Esophagus squamous epithelium (tissue), 5 donors: ENCODE data around the gene PTPRD. TPM values are rescaled to one million over a fixed set of nuclear protein-coding genes. Genes with fewer than 3 reads are reported as not detected.

Experiments
- DNase-seq: peaks from one replicate; lab custom pipeline; 2025; lab: John Stamatoyannopoulos, UW
- H3K27ac ChIP-seq, 4 donors: fragments of 200-600 bp; sonication (generic); one replicate each; pipeline ENCODE4 v1.5.1; 2016 to 2019; ENCODE audit warnings: mild to moderate bottlenecking in 1 of 4
- H3K27me3 ChIP-seq, 4 donors: fragments of 200-600 bp; sonication (generic); 1 replicate in 3 of 4; 2 replicates in 1 of 4; pipeline versions ENCODE4 v1.5.1 to v1.6.0; 2017 to 2021; ENCODE audit warnings: antibody characterized with exemption in 1 of 4
- H3K36me3 ChIP-seq, 3 donors: fragments of 200-600 bp; sonication (generic); one replicate each; pipeline ENCODE4 v1.5.1; 2016 to 2019
- H3K4me1 ChIP-seq, 3 donors: fragments of 200-600 bp; sonication (generic); one replicate each; pipeline ENCODE4 v1.5.1; 2017 to 2019
- H3K4me3 ChIP-seq, 4 donors: fragments of 200-600 bp; sonication (generic); 1 replicate in 3 of 4; 2 replicates in 1 of 4; pipeline ENCODE4 v1.5.1; 2016 to 2019; ENCODE audit warnings: mild to moderate bottlenecking in 2 of 4, moderate library complexity in 1 of 4
- H3K9me3 ChIP-seq, 3 donors: fragments of 200-600 bp; sonication (generic); one replicate each; pipeline ENCODE4 v1.5.1; 2016 to 2019
- CTCF ChIP-seq, 6 experiments: fragments of 450-650 bp in 4 of 6; fragments of 200-600 bp in 2 of 6; sonication (generic) in 2 of 6; IDR thresholded peaks; one replicate each; pipeline ENCODE4 v1.5.1; 2016 to 2019; ENCODE audit warnings: antibody characterized with exemption in 6 of 6, mild to moderate bottlenecking in 4 of 6, moderate library complexity in 4 of 6
- POLR2A ChIP-seq, 4 donors: fragments of 450-650 bp; IDR thresholded peaks; one replicate each; pipeline ENCODE4 v1.6.1; 2017; ENCODE audit warnings: antibody characterized with exemption in 4 of 4, mild to moderate bottlenecking in 4 of 4, moderate library complexity in 3 of 4
- WGBS, 2 donors: methylation state at CpG; one replicate each; pipeline ENCODE4 v1.1.5; 2018; 5-methylcytosine and 5-hydroxymethylcytosine counted together
- intact Hi-C: fragments of 100-400 bp; cut with DNase I; formaldehyde crosslinking; loops from one replicate; pipeline ENCODE4 v1.15.0; 2022
- total RNA-seq, 4 donors: library from RNA; depleted of rRNA; stranded (reverse); fragments of >200 nt; gene quantifications; one replicate each; pipeline ENCODE4 v1.1.0, GENCODE V29; 2016
- donor health status: DM: yes; HTN: yes; CAD: no.

PTPRD gene
- total RNA-seq, 4 donors from 2014 or later, result 0.23 to 16.3 (median 6.6) TPM

- WGBS, 2 donors, result 0 to 53% methylated on average over 1 of the region's 1 CpG
- intact Hi-C loops, result no loop called here
- H3K9me3 ChIP-seq, result no peaks in the 10 kb centered on the region
- no peaks in the 10 kb centered on the region for H3K27me3 ChIP-seq
- TF ChIP-seq CTCF (IDR thresholded peaks at IDR 0.05) (no peak), POLR2A (IDR thresholded peaks at IDR 0.05) (no peak)
- H3K4me1 ChIP-seq, result no peaks in the 10 kb centered on the region
- DNase-seq, result no peak
- no peak overlapping the region for H3K27ac ChIP-seq
- H3K36me3 ChIP-seq, result no peaks in the 10 kb centered on the region
- H3K4me3 ChIP-seq, result no peak overlapping the region
Measured at GRCh38 chr9:8725635-8726034, 1887.2 kb downstream of the PTPRD start.

- 76 to 77% methylated on average over 11 of the region's 11 CpGs for WGBS, 2 donors
- Histone ChIP-seq H3K27me3 (no peaks in the 10 kb centered on the region), H3K4me3 (no peak overlapping the region), H3K9me3 (no peaks in the 10 kb centered on the region), H3K36me3 (no peaks in the 10 kb centered on the region), H3K27ac (no peak overlapping the region), H3K4me1 (no peaks in the 10 kb centered on the region)
- intact Hi-C loops, result no loop called here
- TF ChIP-seq POLR2A (IDR thresholded peaks at IDR 0.05) (no peak), CTCF (IDR thresholded peaks at IDR 0.05) (no peak)
- DNase-seq, result no peak
Measured at GRCh38 chr9:8724284-8725018, 1888.4 kb downstream of the PTPRD start.

GRCh38 chr9:8723195-8723594, 1889.6 kb downstream of the PTPRD start:
- DNase-seq, result no peak
- no peak overlapping the region for H3K4me3 ChIP-seq
- H3K4me1 ChIP-seq, result peaks cover 0 to under 1% (median 0%) of the 10 kb centered on the region in 3 donors
- H3K36me3 ChIP-seq, result no peaks in the 10 kb centered on the region
- TF ChIP-seq CTCF (IDR thresholded peaks at IDR 0.05) (no peak), POLR2A (IDR thresholded peaks at IDR 0.05) (no peak)
- H3K27ac ChIP-seq, result no peak overlapping the region
- 93% methylated on average over 5 of the region's 5 CpGs for WGBS, 2 donors
- no peaks in the 10 kb centered on the region for H3K9me3 ChIP-seq
- intact Hi-C loops, result no loop called here
- H3K27me3 ChIP-seq, result no peaks in the 10 kb centered on the region

GRCh38 chr9:8719833-8720486, 1892.8 kb downstream of the PTPRD start:
- 60 to 73% methylated on average over 1 of the region's 1 CpG for WGBS, 2 donors
- H3K36me3 ChIP-seq, result no peaks in the 10 kb centered on the region
- no peaks in the 10 kb centered on the region for H3K27me3 ChIP-seq
- H3K4me1 ChIP-seq, result peaks cover 0 to 5% (median 0%) of the 10 kb centered on the region in 3 donors
- H3K27ac ChIP-seq, result no peak overlapping the region
- no peak overlapping the region for H3K4me3 ChIP-seq
- TF ChIP-seq POLR2A (IDR thresholded peaks at IDR 0.05) (no peak), CTCF (IDR thresholded peaks at IDR 0.05) (no peak)
- intact Hi-C loops, result no loop called here
- DNase-seq, result no peak
- no peaks in the 10 kb centered on the region for H3K9me3 ChIP-seq

- no peak for DNase-seq
- no peak for TF ChIP-seq CTCF (IDR thresholded peaks at IDR 0.05)
- 26 to 37% methylated on average over 4 of the region's 4 CpGs for WGBS, 2 donors
Measured at GRCh38 chr9:8718121-8718725, 1894.6 kb downstream of the PTPRD start.

More at GRCh38 chr9:8718121-8718725, 1894.6 kb downstream of the PTPRD start:
- H3K4me3 ChIP-seq, result no peak overlapping the region
- no peaks in the 10 kb centered on the region for H3K9me3 ChIP-seq
- H3K27ac ChIP-seq, result no peak overlapping the region
- H3K4me1 ChIP-seq, result peaks cover 0 to 5% (median 0%) of the 10 kb centered on the region in 3 donors
- no peaks in the 10 kb centered on the region for H3K36me3 ChIP-seq
- H3K27me3 ChIP-seq, result no peaks in the 10 kb centered on the region
- intact Hi-C loops, result no loop called here
